PC-3 (cell line): Measurements from ENCODE around the gene CATSPERE.

Experiments used
- CTCF ChIP-seq: fragments of 300-600 bp; sonication (generic); conservative IDR thresholded peaks from 2 replicates; pipeline ENCODE4 v1.5.1; 2017; ENCODE audit warnings: antibody characterized with exemption, low read depth, mild to moderate bottlenecking, low read length
- EZH2 ChIP-seq: fragments of 300-600 bp; sonication (generic); IDR thresholded peaks from one replicate; pipeline ENCODE4 v1.6.1; 2017; ENCODE audit warnings: antibody characterized with exemption, mild to moderate bottlenecking, low read length; ENCODE audit not compliant: unreplicated experiment

GRCh38 chr1:244548558-244549115 is 87.6 kb downstream of the CATSPERE start:
- TF ChIP-seq EZH2: no peak
- TF ChIP-seq CTCF: peak; percentile 28; the same call in 1 of the 2 replicates
